Right lung (tissue), 5 donors: ENCODE results near the gene IGFBP4. TPM values are rescaled to one million over a fixed set of nuclear protein-coding genes. Genes with fewer than 3 reads are reported as not detected.

Experiments used
- DNase-seq, 2 donors: peaks; one replicate each; pipeline ENCODE4 v3.0.0-alpha.2; 2013
- polyA plus RNA-seq, 5 donors: library from polyadenylated mRNA; unstranded; fragments of 120-200 nt; gene quantifications; one replicate each; pipeline versions ENCODE4 v1.2.1 to v1.2.3, GENCODE V29; 2013; ENCODE audit warnings: inconsistent platforms in 1 of 5, low replicate concordance in 1 of 5; ENCODE audit not compliant: insufficient read length in 5 of 5, insufficient read depth in 1 of 5

IGFBP4 gene
- polyA plus RNA-seq, 5 donors: 154 to 263 (median 207) TPM

GRCh38 chr17:40430272-40431230, 12.7 kb upstream of the IGFBP4 start:
- DNase-seq: no peak

- no peak for DNase-seq
These were observed 12.0 kb upstream of the IGFBP4 start for GRCh38 chr17:40431231-40431602.

GRCh38 chr17:40432864-40433528, 10.3 kb upstream of the IGFBP4 start:
- no peak for DNase-seq

GRCh38 chr17:40433551-40434415, 9.5 kb upstream of the IGFBP4 start:
- DNase-seq: no peak

GRCh38 chr17:40436636-40437035, 6.6 kb upstream of the IGFBP4 start:
- no peak for DNase-seq

- DNase-seq: no peak
These were observed 6.0 kb upstream of the IGFBP4 start for GRCh38 chr17:40437095-40437732.

GRCh38 chr17:40440166-40440565, 3.1 kb upstream of the IGFBP4 start:
- no peak for DNase-seq

GRCh38 chr17:40442392-40443195, 656 bp upstream of the IGFBP4 start:
- DNase-seq: no peak

- no peak for DNase-seq
These were observed 994 bp downstream of the IGFBP4 start for GRCh38 chr17:40443988-40444899.

- DNase-seq: no peak
These were observed 2.7 kb downstream of the IGFBP4 start for GRCh38 chr17:40445751-40446468.

- no peak for DNase-seq
These were observed 3.9 kb downstream of the IGFBP4 start for GRCh38 chr17:40447148-40447644.

GRCh38 chr17:40447806-40448205, 4.6 kb downstream of the IGFBP4 start:
- DNase-seq: no peak

- no peak for DNase-seq
These were observed 5.0 kb downstream of the IGFBP4 start for GRCh38 chr17:40448213-40448638.

GRCh38 chr17:40448639-40449261, 5.5 kb downstream of the IGFBP4 start:
- no peak for DNase-seq

- no peak for DNase-seq
These were observed 6.9 kb downstream of the IGFBP4 start for GRCh38 chr17:40450175-40450574.

- DNase-seq: no peak
These were observed 8.2 kb downstream of the IGFBP4 start for GRCh38 chr17:40451420-40451819.

GRCh38 chr17:40452216-40452787, 9.1 kb downstream of the IGFBP4 start:
- DNase-seq: no peak

GRCh38 chr17:40452921-40453378, 9.7 kb downstream of the IGFBP4 start:
- no peak for DNase-seq
